Loucy (cell line): Measurements from ENCODE around the gene TTC27.

ENCODE experiments used
- H2AFZ ChIP-seq: fragments of 200-600 bp; sonication (generic); 2 replicates; pipeline ENCODE4 v1.6.0; 2016; ENCODE audit warnings: antibody characterized with exemption, mild to moderate bottlenecking, low read length, moderate library complexity
- H3F3A ChIP-seq: fragments of 200-600 bp; 2 replicates; pipeline ENCODE4 v1.6.0; 2016; ENCODE audit warnings: antibody characterized with exemption, low read depth, mild to moderate bottlenecking
- H3K27me3 ChIP-seq: fragments of 200-600 bp; sonication (generic); 2 replicates; pipeline ENCODE4 v1.6.1; 2014; ENCODE audit warnings: low read length, mild to moderate bottlenecking; ENCODE audit not compliant: insufficient read depth, poor library complexity, severe bottlenecking
- H3K36me3 ChIP-seq: fragments of 200-600 bp; sonication (generic); 2 replicates; pipeline ENCODE4 v1.6.1; 2016; ENCODE audit warnings: low read length; ENCODE audit not compliant: insufficient read depth
- H3K4me1 ChIP-seq: fragments of 200-600 bp; sonication (generic); 2 replicates; pipeline ENCODE4 v1.5.1; 2014; ENCODE audit warnings: low read length, mild to moderate bottlenecking; ENCODE audit not compliant: insufficient read depth, poor library complexity, severe bottlenecking
- H3K4me2 ChIP-seq: fragments of 200-600 bp; sonication (generic); 2 replicates; pipeline ENCODE4 v1.6.0; 2014; ENCODE audit warnings: antibody characterized with exemption, low read length, low read depth, mild to moderate bottlenecking; ENCODE audit not compliant: poor library complexity, severe bottlenecking
- H3K4me3 ChIP-seq: fragments of 200-600 bp; sonication (generic); 2 replicates; pipeline ENCODE4 v1.5.1; 2014; ENCODE audit warnings: low read length, mild to moderate bottlenecking, mixed read lengths; ENCODE audit not compliant: poor library complexity, severe bottlenecking
- H3K79me2 ChIP-seq: fragments of 200-600 bp; sonication (generic); 2 replicates; pipeline ENCODE4 v1.6.1; 2014; ENCODE audit warnings: low read length; ENCODE audit not compliant: insufficient read depth
- H3K9ac ChIP-seq: fragments of 200-600 bp; sonication (generic); 2 replicates; pipeline ENCODE4 v1.6.0; 2014; ENCODE audit warnings: mild to moderate bottlenecking, low read depth, low read length, moderate library complexity; ENCODE audit not compliant: poor library complexity, severe bottlenecking
- H3K9me2 ChIP-seq: fragments of 200-600 bp; sonication (generic); replicated peaks from 2 replicates; pipeline ENCODE4 v1.6.1; 2016; ENCODE audit warnings: low read depth, low read length, mixed read lengths
- H3K9me3 ChIP-seq: fragments of 200-600 bp; sonication (generic); 2 replicates; pipeline ENCODE4 v1.6.1; 2014; ENCODE audit warnings: mild to moderate bottlenecking, antibody characterized with exemption, low read length, low read depth; ENCODE audit not compliant: insufficient read depth
- H4K20me1 ChIP-seq: fragments of 200-600 bp; sonication (generic); 2 replicates; pipeline ENCODE4 v1.6.0; 2014; ENCODE audit warnings: antibody characterized with exemption, low read length, mild to moderate bottlenecking; ENCODE audit not compliant: insufficient read depth, poor library complexity, severe bottlenecking
- CTCF ChIP-seq: fragments of 200-600 bp; sonication (generic); conservative IDR thresholded peaks from 2 replicates; pipeline ENCODE4 v1.5.1; 2014; ENCODE audit warnings: mild to moderate bottlenecking, antibody characterized with exemption, low read length
- EZH2phosphoT487 ChIP-seq: fragments of 200-600 bp; IDR thresholded peaks from 2 replicates; pipeline ENCODE4 v1.6.1; 2018; ENCODE audit warnings: antibody characterized with exemption, mild to moderate bottlenecking, moderate library complexity, borderline replicate concordance

The TTC27 gene

GRCh38 chr2:32804205-32804604 is 176.4 kb downstream of the TTC27 start:
- no peak overlapping the region for H3K4me3 ChIP-seq
- H3K4me1 ChIP-seq = no peaks in the 10 kb centered on the region
- no peak overlapping the region for H3K4me2 ChIP-seq
- H3K36me3 ChIP-seq = no peaks in the 10 kb centered on the region
- H4K20me1 ChIP-seq = no peaks in the 10 kb centered on the region
- H3K79me2 ChIP-seq = no peaks in the 10 kb centered on the region
- no peak overlapping the region for H2AFZ ChIP-seq
- TF ChIP-seq EZH2phosphoT487 = no peak
- TF ChIP-seq CTCF = no peak
- no peaks in the 10 kb centered on the region for H3K9me2 ChIP-seq
- no peak overlapping the region for H3K9ac ChIP-seq
- no peaks in the 10 kb centered on the region for H3F3A ChIP-seq
- no peaks in the 10 kb centered on the region for H3K27me3 ChIP-seq
- H3K9me3 ChIP-seq = no peaks in the 10 kb centered on the region

GRCh38 chr2:32805104-32806095 is 177.6 kb downstream of the TTC27 start:
- Histone ChIP-seq H3K4me3 (no peak overlapping the region), H3K36me3 (no peaks in the 10 kb centered on the region), H2AFZ (no peak overlapping the region), H3K4me1 (no peaks in the 10 kb centered on the region), H3F3A (no peaks in the 10 kb centered on the region), H3K4me2 (no peak overlapping the region), H3K27me3 (no peaks in the 10 kb centered on the region), H4K20me1 (no peaks in the 10 kb centered on the region), H3K9me2 (no peaks in the 10 kb centered on the region), H3K9ac (no peak overlapping the region), H3K79me2 (no peaks in the 10 kb centered on the region), H3K9me3 (no peaks in the 10 kb centered on the region)
- TF ChIP-seq EZH2phosphoT487 (no peak), CTCF (no peak)

- TF ChIP-seq CTCF (no peak), EZH2phosphoT487 (no peak)
These were observed 179.0 kb downstream of the TTC27 start for GRCh38 chr2:32806857-32807256.

More at GRCh38 chr2:32806857-32807256, 179.0 kb downstream of the TTC27 start:
- Histone ChIP-seq H3K4me2 (no peak overlapping the region), H2AFZ (no peak overlapping the region), H3K27me3 (no peaks in the 10 kb centered on the region), H3K9me2 (no peaks in the 10 kb centered on the region), H4K20me1 (no peaks in the 10 kb centered on the region), H3K4me3 (no peak overlapping the region), H3K9me3 (no peaks in the 10 kb centered on the region), H3K79me2 (no peaks in the 10 kb centered on the region), H3K36me3 (no peaks in the 10 kb centered on the region), H3K4me1 (no peaks in the 10 kb centered on the region), H3F3A (no peaks in the 10 kb centered on the region), H3K9ac (no peak overlapping the region)
